HFFc6 (cell line): ENCODE results near the gene TMEM132D. TPM values are rescaled to one million over a fixed set of nuclear protein-coding genes. Genes with fewer than 3 reads are reported as not detected.

Source experiments
- DNase-seq: peaks from one replicate; pipeline ENCODE4 v3.0.0-alpha.2; 2018
- H3K27ac Mint-ChIP-seq: 2 replicates; pipeline ENCODE4 v1.8.0; 2020; ENCODE audit warnings: mild to moderate bottlenecking, mixed read lengths
- H3K27me3 Mint-ChIP-seq: 2 replicates; pipeline ENCODE4 v1.8.0; 2021; ENCODE audit warnings: mild to moderate bottlenecking, moderate library complexity, mixed read lengths; ENCODE audit not compliant: insufficient read depth
- H3K36me3 Mint-ChIP-seq: 2 replicates; pipeline ENCODE4 v1.8.0; 2021; ENCODE audit warnings: low read depth, mixed read lengths
- H3K4me1 Mint-ChIP-seq: 2 replicates; pipeline ENCODE4 v1.8.0; 2020; ENCODE audit warnings: low read depth, mixed read lengths
- H3K4me3 Mint-ChIP-seq: 2 replicates; pipeline ENCODE4 v1.8.0; 2020; ENCODE audit warnings: mild to moderate bottlenecking, moderate library complexity, mixed read lengths
- H3K9me3 Mint-ChIP-seq: 2 replicates; pipeline ENCODE4 v1.8.0; 2020; ENCODE audit warnings: mild to moderate bottlenecking, mixed read lengths
- total RNA-seq, 6 experiments: library from RNA; stranded (reverse); fragmentation: NEBNext Ultra II Directional; extraction: Animal tissue kit (Norgen Biotek cat#: 25700); gene quantifications; 2 replicates in 1 of 6; 3 replicates in 5 of 6; pipeline ENCODE4 v1.2.3, GENCODE V29; 2021
- TF ChIP-seq, protein P1 (sequence below): fragments of 200-600 bp; sonication (generic); IDR thresholded peaks from 2 replicates; pipeline ENCODE4 v1.5.0; 2021; ENCODE audit warnings: antibody characterized with exemption, mild to moderate bottlenecking

Gene TMEM132D
- total RNA-seq, 6 experiments from 2014 or later, result not detected

DNA sequence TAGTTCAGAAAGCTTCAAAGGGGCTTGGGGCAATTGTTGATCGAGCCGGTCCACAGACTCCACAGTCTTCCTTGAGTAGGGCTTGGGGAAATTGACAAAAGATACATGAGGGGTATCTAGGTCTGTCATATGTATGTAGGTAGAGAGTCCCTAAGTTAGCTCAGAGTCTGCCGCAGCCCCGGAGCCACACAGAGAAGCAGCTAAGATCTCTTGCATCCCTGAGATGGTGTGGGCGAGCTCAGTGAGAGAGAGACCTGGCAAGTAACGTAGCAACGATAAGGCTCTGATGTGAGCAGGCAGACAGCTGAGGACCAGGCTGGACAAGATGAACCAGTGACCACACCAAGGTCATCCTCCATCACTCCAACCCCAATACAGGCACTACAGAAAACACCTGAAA, 297.6 kb downstream of the TMEM132D start:
- Mint-ChIP-seq H3K9me3 (peaks cover 60% of the 10 kb centered on the region), H3K27ac (no peak overlapping the region), H3K4me3 (no peak overlapping the region), H3K4me1 (no peaks in the 10 kb centered on the region), H3K27me3 (peaks cover 1% of the 10 kb centered on the region; the same call in 1 of the 2 replicates), H3K36me3 (no peaks in the 10 kb centered on the region)
- DNase-seq, result no peak
- TF ChIP-seq, protein P1, sequence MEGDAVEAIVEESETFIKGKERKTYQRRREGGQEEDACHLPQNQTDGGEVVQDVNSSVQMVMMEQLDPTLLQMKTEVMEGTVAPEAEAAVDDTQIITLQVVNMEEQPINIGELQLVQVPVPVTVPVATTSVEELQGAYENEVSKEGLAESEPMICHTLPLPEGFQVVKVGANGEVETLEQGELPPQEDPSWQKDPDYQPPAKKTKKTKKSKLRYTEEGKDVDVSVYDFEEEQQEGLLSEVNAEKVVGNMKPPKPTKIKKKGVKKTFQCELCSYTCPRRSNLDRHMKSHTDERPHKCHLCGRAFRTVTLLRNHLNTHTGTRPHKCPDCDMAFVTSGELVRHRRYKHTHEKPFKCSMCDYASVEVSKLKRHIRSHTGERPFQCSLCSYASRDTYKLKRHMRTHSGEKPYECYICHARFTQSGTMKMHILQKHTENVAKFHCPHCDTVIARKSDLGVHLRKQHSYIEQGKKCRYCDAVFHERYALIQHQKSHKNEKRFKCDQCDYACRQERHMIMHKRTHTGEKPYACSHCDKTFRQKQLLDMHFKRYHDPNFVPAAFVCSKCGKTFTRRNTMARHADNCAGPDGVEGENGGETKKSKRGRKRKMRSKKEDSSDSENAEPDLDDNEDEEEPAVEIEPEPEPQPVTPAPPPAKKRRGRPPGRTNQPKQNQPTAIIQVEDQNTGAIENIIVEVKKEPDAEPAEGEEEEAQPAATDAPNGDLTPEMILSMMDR, result no peak

DNA sequence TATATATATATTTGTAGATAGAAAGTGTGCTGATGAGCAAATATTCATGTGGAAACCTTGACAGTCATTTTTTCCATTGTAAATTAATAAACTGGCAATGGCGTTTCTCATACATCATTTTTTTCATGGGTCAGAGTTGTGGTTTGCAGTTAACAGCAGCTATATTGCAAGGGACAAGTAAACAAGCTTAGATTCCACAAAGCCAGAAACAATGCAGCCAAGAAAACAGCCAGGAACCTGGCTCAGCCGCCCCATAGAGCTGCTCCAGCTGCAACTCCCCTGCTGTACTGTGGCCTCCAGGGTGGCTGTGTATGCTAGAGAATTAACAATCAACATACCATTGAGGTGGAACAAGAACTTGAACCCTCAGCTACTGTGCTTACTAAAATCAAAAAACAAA, 298.2 kb downstream of the TMEM132D start:
- peaks cover 63% of the 10 kb centered on the region for H3K9me3 Mint-ChIP-seq
- H3K4me1 Mint-ChIP-seq, result no peaks in the 10 kb centered on the region
- H3K27ac Mint-ChIP-seq, result no peak overlapping the region
- H3K27me3 Mint-ChIP-seq, result peaks cover 1% of the 10 kb centered on the region; the same call in 1 of the 2 replicates
- TF ChIP-seq, protein P1, result no peak
- H3K36me3 Mint-ChIP-seq, result no peaks in the 10 kb centered on the region
- H3K4me3 Mint-ChIP-seq, result no peak overlapping the region
- no peak for DNase-seq

DNA sequence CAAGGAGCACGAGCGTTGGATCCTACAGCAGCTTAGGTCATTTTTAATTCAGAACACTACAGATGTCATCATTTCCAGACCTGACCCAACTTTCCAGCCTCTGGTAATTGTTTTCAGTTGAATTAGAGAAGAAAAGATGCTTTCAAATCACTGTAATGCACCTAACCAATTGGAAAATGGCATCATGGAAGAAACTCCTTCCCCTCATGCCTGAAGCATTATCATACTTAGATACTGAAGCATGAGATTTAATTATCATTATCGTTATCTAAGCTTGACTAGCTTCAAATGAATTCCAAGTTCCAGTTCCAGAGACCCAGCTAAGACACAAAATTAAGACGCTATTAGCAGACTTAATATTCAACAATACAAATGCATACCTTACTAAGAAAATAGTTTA, 299.3 kb downstream of the TMEM132D start:
- no peaks in the 10 kb centered on the region for H3K4me1 Mint-ChIP-seq
- no peak overlapping the region for H3K4me3 Mint-ChIP-seq
- TF ChIP-seq, protein P1, result no peak
- DNase-seq, result no peak
- peaks cover 1% of the 10 kb centered on the region; the same call in 1 of the 2 replicates for H3K27me3 Mint-ChIP-seq
- H3K9me3 Mint-ChIP-seq, result peaks cover 61% of the 10 kb centered on the region
- no peak overlapping the region for H3K27ac Mint-ChIP-seq
- H3K36me3 Mint-ChIP-seq, result no peaks in the 10 kb centered on the region

DNA sequence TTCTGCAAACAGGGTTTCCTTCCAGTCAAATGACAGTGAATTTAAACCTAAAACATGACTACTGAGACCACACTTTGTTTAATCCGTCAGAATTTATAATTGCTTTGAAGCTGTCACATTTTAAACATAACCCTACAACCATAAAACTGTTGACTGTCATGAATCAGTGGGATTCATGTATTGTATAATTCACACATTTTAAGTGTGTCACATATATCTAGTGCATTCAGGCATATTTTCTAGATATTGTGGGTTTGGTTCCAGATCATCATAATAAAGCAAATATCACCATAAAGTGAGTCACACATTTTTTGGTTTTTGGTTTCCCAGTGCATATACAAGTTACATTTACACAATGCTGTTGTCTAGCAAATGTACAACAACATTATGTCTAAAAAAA, 304.4 kb downstream of the TMEM132D start:
- no peak overlapping the region for H3K4me3 Mint-ChIP-seq
- no peaks in the 10 kb centered on the region for H3K4me1 Mint-ChIP-seq
- no peak for DNase-seq
- H3K27me3 Mint-ChIP-seq, result no peaks in the 10 kb centered on the region
- peaks cover 50% of the 10 kb centered on the region for H3K9me3 Mint-ChIP-seq
- no peaks in the 10 kb centered on the region for H3K36me3 Mint-ChIP-seq
- H3K27ac Mint-ChIP-seq, result no peak overlapping the region
- TF ChIP-seq, protein P1, result no peak

DNA sequence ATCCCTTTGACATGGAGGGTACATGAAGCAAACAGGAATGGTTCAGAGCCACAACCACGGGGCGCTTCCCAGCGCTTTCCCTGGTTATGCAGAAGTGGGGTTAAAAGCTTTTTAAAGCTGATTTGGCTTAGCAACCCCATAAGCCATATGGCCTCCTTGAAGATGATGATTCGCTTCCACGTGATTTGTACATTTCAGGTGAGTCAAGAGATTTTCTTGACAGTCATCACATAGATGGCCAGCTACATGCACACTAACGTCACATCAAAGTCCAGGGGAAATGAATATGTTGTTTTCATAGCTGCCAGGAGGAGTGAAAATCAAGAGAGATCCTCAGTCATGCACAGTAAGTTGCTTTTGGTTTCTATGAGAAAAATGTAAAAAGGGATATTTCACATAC, 309.7 kb downstream of the TMEM132D start:
- Mint-ChIP-seq H3K27me3 (0 out of 2 replicates have a peak, but pooled peaks cover 1% of the 10 kb centered on the region), H3K27ac (no peak overlapping the region), H3K4me3 (no peak overlapping the region), H3K4me1 (no peaks in the 10 kb centered on the region), H3K9me3 (peaks cover 47% of the 10 kb centered on the region), H3K36me3 (0 out of 2 replicates have a peak, but pooled peaks cover 4% of the 10 kb centered on the region)
- DNase-seq, result no peak
- TF ChIP-seq, protein P1, result no peak

DNA sequence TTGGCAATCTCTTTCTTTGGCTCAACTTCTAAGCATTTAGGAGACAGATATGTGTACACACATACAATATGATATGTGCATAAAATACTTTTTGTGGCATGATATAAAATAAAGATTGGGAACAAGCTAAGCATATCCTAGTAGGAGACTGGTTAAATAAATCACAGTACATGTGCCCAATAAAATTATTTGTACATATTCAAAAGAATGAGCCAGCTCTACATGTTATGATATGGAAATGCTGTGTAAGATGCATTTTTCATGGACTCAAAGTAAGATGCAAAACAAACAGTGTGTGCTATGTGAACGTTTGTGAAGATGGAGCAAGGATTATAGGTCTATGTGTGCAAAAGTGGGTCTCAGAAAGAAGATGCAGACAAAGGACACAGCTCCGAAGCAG, 311.4 kb downstream of the TMEM132D start:
- 0 out of 2 replicates have a peak, but pooled peaks cover 8% of the 10 kb centered on the region for H3K36me3 Mint-ChIP-seq
- H3K4me3 Mint-ChIP-seq, result no peak overlapping the region
- 0 out of 2 replicates have a peak, but pooled peaks cover 1% of the 10 kb centered on the region for H3K27me3 Mint-ChIP-seq
- H3K27ac Mint-ChIP-seq, result no peak overlapping the region
- no peak for DNase-seq
- H3K9me3 Mint-ChIP-seq, result peaks cover 54% of the 10 kb centered on the region
- TF ChIP-seq, protein P1, result no peak
- no peaks in the 10 kb centered on the region for H3K4me1 Mint-ChIP-seq
